ENCODE measurements around the gene PTPRD.

The PTPRD gene

GRCh38 chr9:10447036-10447435 is 165.8 kb downstream of the PTPRD start:
- no peaks in the 10 kb centered on the region for H3F3A ChIP-seq (ENCODE audit: insufficient read depth)
- TF ChIP-seq EZH2phosphoT487 (conservative IDR thresholded peaks at IDR 0.05; ENCODE audit: low read length), result no peak
- TF ChIP-seq CTCF (IDR thresholded peaks at IDR 0.05; ENCODE audit: insufficient read depth, low read length, poor library complexity, severe bottlenecking), result no peak
- no peaks in the 10 kb centered on the region for H3K36me3 ChIP-seq (ENCODE audit: low read length)
- no peaks in the 10 kb centered on the region for H3K9me3 ChIP-seq (ENCODE audit: insufficient read depth, low read length)
- no peak overlapping the region for H3K27ac ChIP-seq (ENCODE audit: low read depth, low read length)
- no peaks in the 10 kb centered on the region for H4K20me1 ChIP-seq (ENCODE audit: low read depth, low read length)
- H3K9ac ChIP-seq (ENCODE audit: low read length), result no peak overlapping the region
- H3K4me3 ChIP-seq (ENCODE audit: insufficient read depth, low read length, poor library complexity, severe bottlenecking), result no peak overlapping the region
- H2AFZ ChIP-seq (ENCODE audit: low read depth, low read length, severe bottlenecking), result no peak overlapping the region
- no peak overlapping the region for H3K4me2 ChIP-seq (ENCODE audit: low read depth, low read length, poor library complexity, severe bottlenecking)
- no peaks in the 10 kb centered on the region for H3K27me3 ChIP-seq (ENCODE audit: low read length)
- no peaks in the 10 kb centered on the region for H3K9me2 ChIP-seq (replicated peaks; ENCODE audit: insufficient read depth, low read length)
- H3K79me2 ChIP-seq (ENCODE audit: insufficient read depth, low read length), result no peaks in the 10 kb centered on the region

GRCh38 chr9:10443868-10444204 is 169.0 kb downstream of the PTPRD start:
- Histone ChIP-seq H3K9ac (ENCODE audit: low read length) (no peak overlapping the region), H3F3A (ENCODE audit: insufficient read depth) (no peaks in the 10 kb centered on the region), H3K27ac (ENCODE audit: low read depth, low read length) (no peak overlapping the region), H3K27me3 (ENCODE audit: low read length) (no peaks in the 10 kb centered on the region), H3K4me2 (ENCODE audit: low read depth, low read length, poor library complexity, severe bottlenecking) (no peak overlapping the region), H3K4me3 (ENCODE audit: insufficient read depth, low read length, poor library complexity, severe bottlenecking) (no peak overlapping the region), H3K36me3 (ENCODE audit: low read length) (no peaks in the 10 kb centered on the region), H4K20me1 (ENCODE audit: low read depth, low read length) (no peaks in the 10 kb centered on the region), H3K79me2 (ENCODE audit: insufficient read depth, low read length) (no peaks in the 10 kb centered on the region), H3K9me2 (replicated peaks; ENCODE audit: insufficient read depth, low read length) (no peaks in the 10 kb centered on the region), H2AFZ (ENCODE audit: low read depth, low read length, severe bottlenecking) (no peak overlapping the region), H3K9me3 (ENCODE audit: insufficient read depth, low read length) (no peaks in the 10 kb centered on the region)
- no peak for TF ChIP-seq CTCF (IDR thresholded peaks at IDR 0.05; ENCODE audit: insufficient read depth, low read length, poor library complexity, severe bottlenecking)
- no peak for TF ChIP-seq EZH2phosphoT487 (conservative IDR thresholded peaks at IDR 0.05; ENCODE audit: low read length)

- Histone ChIP-seq H2AFZ (ENCODE audit: low read depth, low read length, severe bottlenecking) (no peak overlapping the region), H3K79me2 (ENCODE audit: insufficient read depth, low read length) (no peaks in the 10 kb centered on the region), H3K9me2 (replicated peaks; ENCODE audit: insufficient read depth, low read length) (no peaks in the 10 kb centered on the region), H3K9me3 (ENCODE audit: insufficient read depth, low read length) (no peaks in the 10 kb centered on the region), H3F3A (ENCODE audit: insufficient read depth) (no peaks in the 10 kb centered on the region), H4K20me1 (ENCODE audit: low read depth, low read length) (no peaks in the 10 kb centered on the region), H3K9ac (ENCODE audit: low read length) (no peak overlapping the region), H3K36me3 (ENCODE audit: low read length) (no peaks in the 10 kb centered on the region), H3K27ac (ENCODE audit: low read depth, low read length) (no peak overlapping the region), H3K4me2 (ENCODE audit: low read depth, low read length, poor library complexity, severe bottlenecking) (no peak overlapping the region), H3K4me3 (ENCODE audit: insufficient read depth, low read length, poor library complexity, severe bottlenecking) (no peak overlapping the region), H3K27me3 (ENCODE audit: low read length) (no peaks in the 10 kb centered on the region)
- TF ChIP-seq CTCF (IDR thresholded peaks at IDR 0.05; ENCODE audit: insufficient read depth, low read length, poor library complexity, severe bottlenecking), result no peak
- TF ChIP-seq EZH2phosphoT487 (conservative IDR thresholded peaks at IDR 0.05; ENCODE audit: low read length), result no peak
Measured at GRCh38 chr9:10443181-10443867, 169.5 kb downstream of the PTPRD start.
